ENCODE data around the gene WDR59. TPM values are rescaled to one million over a fixed set of nuclear protein-coding genes. Genes with fewer than 3 reads are reported as not detected.
A peak's percentile ranks its signal among the peaks of the same experiment; 100 is the strongest.
"Not testable (repeated sequence)": the region's sequence is repeated elsewhere in the genome, so short reads cannot be mapped to it uniquely, and the experiment has no call there.

The WDR59 gene
- total RNA-seq, 1 donor from 2014 or later, result 16.7 TPM

GRCh38 chr16:74999609-75000480 is 14.9 kb upstream of the WDR59 start:
- Histone ChIP-seq H3K4me3 (ENCODE audit: low read length in 3 of 3) (peak overlapping the region; percentile 83 to 93 (median 92)), H3K9ac (ENCODE audit: low read depth in 1 of 3, low read length in 3 of 3) (peak overlapping the region; percentile 60 to 83 (median 77)), H3K27me3 (ENCODE audit: control insufficient read depth in 3 of 3, insufficient read depth in 3 of 3, low read length in 3 of 3) (no peaks in the 10 kb centered on the region), H3K4me1 (ENCODE audit: control insufficient read depth in 3 of 3, insufficient read depth in 3 of 3, low read length in 3 of 3) (peaks cover 30 to 39% (median 33%) of the 10 kb centered on the region in 3 donors), H3K36me3 (ENCODE audit: control insufficient read depth in 3 of 3, insufficient read depth in 3 of 3, low read length in 3 of 3) (peaks cover 0 to 4% (median 0%) of the 10 kb centered on the region in 3 donors), H3K27ac (ENCODE audit: low read depth, low read length) (peak overlapping the region; percentile 72), H3K9me3 (ENCODE audit: control insufficient read depth in 3 of 3, low read length in 3 of 3) (no peaks in the 10 kb centered on the region)

- H3K9ac ChIP-seq (ENCODE audit: low read depth in 1 of 3, low read length in 3 of 3), result peak overlapping the region; percentile 60 to 83 (median 77)
These were observed 14.3 kb upstream of the WDR59 start for GRCh38 chr16:74999219-74999608.

DNA sequence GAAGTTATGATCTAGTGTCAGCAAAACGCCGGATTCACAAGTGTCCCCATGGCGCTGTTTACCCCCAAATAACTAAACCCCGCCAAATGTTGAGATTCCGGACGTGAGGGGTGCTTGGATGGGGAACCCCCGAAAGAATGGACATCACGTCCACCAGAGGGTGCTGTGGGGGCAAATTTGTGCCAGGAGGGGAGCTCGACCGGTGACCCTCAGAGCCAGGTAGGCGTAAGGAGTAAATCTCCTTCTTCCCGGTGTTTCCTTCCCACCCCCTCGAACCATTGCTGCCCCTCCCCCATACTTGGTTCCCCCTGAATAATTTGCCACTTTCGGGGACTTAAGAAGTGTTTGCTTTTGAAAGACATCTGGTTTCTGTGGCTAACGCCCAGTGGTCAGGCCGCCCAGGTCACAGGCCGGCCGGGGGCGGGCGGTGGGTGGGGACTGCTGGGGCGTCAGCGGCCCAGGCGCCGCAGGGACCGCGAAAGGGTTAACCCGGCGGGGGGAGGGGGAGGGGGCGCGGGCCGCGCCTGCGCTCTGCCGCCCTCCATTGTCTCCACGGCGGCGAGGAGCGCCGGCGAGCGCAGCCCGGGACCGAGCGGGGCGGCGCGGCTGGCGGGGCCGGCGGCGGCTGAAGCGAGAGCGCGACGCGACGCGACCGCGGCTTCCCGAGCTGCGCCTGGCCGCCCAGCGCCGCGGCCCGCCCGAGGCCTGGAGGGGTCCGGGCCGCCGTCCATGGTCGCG is 13.7 kb upstream of the WDR59 start, which contains the start of gene ZNRF1:
ZNRF1 (plus strand) TSS at position 544 of the 738 bp plus-strand sequence. CDS start 648 bp downstream, outside the sequence.
- H3K27me3 ChIP-seq (ENCODE audit: control insufficient read depth in 3 of 3, insufficient read depth in 3 of 3, low read length in 3 of 3), result no peaks in the 10 kb centered on the region
- H3K9ac ChIP-seq (ENCODE audit: low read depth in 1 of 3, low read length in 3 of 3), result peak within 1 kb of the TSS; percentile 68 to 83 (median 77)
- peak within 1 kb of the TSS; percentile 83 to 93 (median 92) for H3K4me3 ChIP-seq (ENCODE audit: low read length in 3 of 3)
- H3K36me3 ChIP-seq (ENCODE audit: control insufficient read depth in 3 of 3, insufficient read depth in 3 of 3, low read length in 3 of 3), result peaks cover 0 to 3% (median 0%) of the 10 kb centered on the region in 3 donors
- no peaks in the 10 kb centered on the region for H3K9me3 ChIP-seq (ENCODE audit: control insufficient read depth in 3 of 3, low read length in 3 of 3)
- peaks cover 30 to 34% (median 33%) of the 10 kb centered on the region in 3 donors for H3K4me1 ChIP-seq (ENCODE audit: control insufficient read depth in 3 of 3, insufficient read depth in 3 of 3, low read length in 3 of 3)
- peak within 1 kb of the TSS; percentile 77 for H3K27ac ChIP-seq (ENCODE audit: low read depth, low read length)

More at GRCh38 chr16:74999219-74999608, 14.3 kb upstream of the WDR59 start:
- H3K27me3 ChIP-seq (ENCODE audit: control insufficient read depth in 3 of 3, insufficient read depth in 3 of 3, low read length in 3 of 3), result no peaks in the 10 kb centered on the region
- H3K9me3 ChIP-seq (ENCODE audit: control insufficient read depth in 3 of 3, low read length in 3 of 3), result no peaks in the 10 kb centered on the region
- H3K36me3 ChIP-seq (ENCODE audit: control insufficient read depth in 3 of 3, insufficient read depth in 3 of 3, low read length in 3 of 3), result peaks cover 0 to 4% (median 0%) of the 10 kb centered on the region in 3 donors
- peaks cover 30 to 39% (median 33%) of the 10 kb centered on the region in 3 donors for H3K4me1 ChIP-seq (ENCODE audit: control insufficient read depth in 3 of 3, insufficient read depth in 3 of 3, low read length in 3 of 3)
- H3K4me3 ChIP-seq (ENCODE audit: low read length in 3 of 3), result peak overlapping the region; percentile 83 to 93 (median 92)
- H3K27ac ChIP-seq (ENCODE audit: low read depth, low read length), result peak overlapping the region; percentile 72

DNA sequence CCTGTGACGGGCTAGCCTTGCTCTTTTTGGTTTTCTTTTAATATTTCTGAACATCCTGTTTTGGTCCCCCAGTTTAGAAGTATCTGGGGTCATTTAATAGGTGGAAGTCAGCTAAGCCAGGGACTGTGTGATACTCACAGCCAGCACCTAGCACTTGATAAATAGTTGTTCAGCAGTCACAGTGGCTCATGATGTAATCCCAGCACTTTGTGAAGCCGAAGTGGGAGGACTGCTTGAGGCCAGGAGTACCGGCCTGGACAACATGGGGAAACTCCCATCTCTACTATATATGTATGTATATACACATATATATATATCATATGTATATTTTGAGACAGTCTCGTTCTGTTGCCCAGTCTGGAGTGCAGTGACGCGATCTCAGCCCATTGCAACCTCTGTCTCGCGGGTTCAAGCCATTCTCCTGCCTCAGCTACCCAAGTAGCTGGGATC is 12.1 kb upstream of the WDR59 start:
- Histone ChIP-seq H3K4me1 (ENCODE audit: control insufficient read depth in 3 of 3, insufficient read depth in 3 of 3, low read length in 3 of 3) (peaks cover 18 to 25% (median 23%) of the 10 kb centered on the region in 3 donors), H3K4me3 (ENCODE audit: low read length in 3 of 3) (no peak overlapping the region), H3K36me3 (ENCODE audit: control insufficient read depth in 3 of 3, insufficient read depth in 3 of 3, low read length in 3 of 3) (no peaks in the 10 kb centered on the region), H3K9me3 (ENCODE audit: control insufficient read depth in 3 of 3, low read length in 3 of 3) (no peaks in the 10 kb centered on the region), H3K27ac (ENCODE audit: low read depth, low read length) (no peak overlapping the region), H3K9ac (ENCODE audit: low read depth in 1 of 3, low read length in 3 of 3) (no peak overlapping the region), H3K27me3 (ENCODE audit: control insufficient read depth in 3 of 3, insufficient read depth in 3 of 3, low read length in 3 of 3) (no peaks in the 10 kb centered on the region)

GRCh38 chr16:74995986-74996385 is 11.1 kb upstream of the WDR59 start:
- no peaks in the 10 kb centered on the region for H3K36me3 ChIP-seq (ENCODE audit: control insufficient read depth in 3 of 3, insufficient read depth in 3 of 3, low read length in 3 of 3)
- no peaks in the 10 kb centered on the region for H3K27me3 ChIP-seq (ENCODE audit: control insufficient read depth in 3 of 3, insufficient read depth in 3 of 3, low read length in 3 of 3)
- no peaks in the 10 kb centered on the region for H3K9me3 ChIP-seq (ENCODE audit: control insufficient read depth in 3 of 3, low read length in 3 of 3)

DNA sequence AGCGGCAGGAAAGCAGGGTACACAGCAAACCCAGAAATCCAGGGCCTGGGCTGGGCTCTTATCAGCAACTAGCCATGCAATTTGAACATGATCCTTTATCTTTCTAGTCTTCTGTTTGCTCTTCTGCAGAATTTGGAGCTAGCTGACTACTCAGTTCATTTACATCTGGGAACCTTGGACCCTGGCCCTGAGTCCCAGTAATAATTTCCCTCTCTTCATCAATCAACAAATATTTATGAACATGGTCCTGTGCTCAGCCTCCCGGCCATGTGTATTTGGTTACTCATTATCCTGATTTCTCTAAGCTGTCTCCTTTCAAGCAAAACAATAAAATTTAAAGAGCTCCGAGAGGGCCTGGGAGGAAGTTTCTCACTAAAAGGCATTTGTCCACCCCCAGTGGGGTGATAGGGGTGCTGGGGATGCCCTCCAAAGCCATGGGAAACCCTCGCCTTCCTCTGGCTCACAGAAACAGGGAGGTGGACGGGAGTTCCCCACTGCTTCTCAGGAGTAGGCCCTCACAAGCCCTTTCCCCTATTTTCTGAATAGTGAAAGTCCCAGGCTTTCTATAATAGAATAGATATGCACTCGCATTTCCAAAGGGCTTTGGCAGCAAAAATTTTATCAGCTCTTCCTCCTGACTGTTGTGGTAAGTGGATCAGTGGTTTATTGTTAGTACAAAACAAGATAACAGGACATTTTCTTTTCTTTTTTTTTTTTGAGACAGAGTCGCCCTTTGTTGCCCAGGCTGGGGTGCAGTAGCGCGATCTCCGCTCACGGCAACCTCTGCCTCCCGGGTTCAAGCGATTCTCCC is 6.9 kb upstream of the WDR59 start:
- no peak overlapping the region for H3K9ac ChIP-seq (ENCODE audit: low read depth in 1 of 3, low read length in 3 of 3)
- H3K36me3 ChIP-seq (ENCODE audit: control insufficient read depth in 3 of 3, insufficient read depth in 3 of 3, low read length in 3 of 3), result no peaks in the 10 kb centered on the region
- H3K9me3 ChIP-seq (ENCODE audit: control insufficient read depth in 3 of 3, low read length in 3 of 3), result no peaks in the 10 kb centered on the region
- no peak overlapping the region for H3K27ac ChIP-seq (ENCODE audit: low read depth, low read length)
- no peaks in the 10 kb centered on the region for H3K4me1 ChIP-seq (ENCODE audit: control insufficient read depth in 3 of 3, insufficient read depth in 3 of 3, low read length in 3 of 3)
- H3K27me3 ChIP-seq (ENCODE audit: control insufficient read depth in 3 of 3, insufficient read depth in 3 of 3, low read length in 3 of 3), result no peaks in the 10 kb centered on the region
- H3K4me3 ChIP-seq (ENCODE audit: low read length in 3 of 3), result no peak overlapping the region

More at GRCh38 chr16:74995986-74996385, 11.1 kb upstream of the WDR59 start:
- Histone ChIP-seq H3K4me3 (ENCODE audit: low read length in 3 of 3) (no peak overlapping the region), H3K27ac (ENCODE audit: low read depth, low read length) (no peak overlapping the region), H3K9ac (ENCODE audit: low read depth in 1 of 3, low read length in 3 of 3) (no peak overlapping the region), H3K4me1 (ENCODE audit: control insufficient read depth in 3 of 3, insufficient read depth in 3 of 3, low read length in 3 of 3) (peaks cover 14 to 15% (median 15%) of the 10 kb centered on the region in 3 donors)

DNA sequence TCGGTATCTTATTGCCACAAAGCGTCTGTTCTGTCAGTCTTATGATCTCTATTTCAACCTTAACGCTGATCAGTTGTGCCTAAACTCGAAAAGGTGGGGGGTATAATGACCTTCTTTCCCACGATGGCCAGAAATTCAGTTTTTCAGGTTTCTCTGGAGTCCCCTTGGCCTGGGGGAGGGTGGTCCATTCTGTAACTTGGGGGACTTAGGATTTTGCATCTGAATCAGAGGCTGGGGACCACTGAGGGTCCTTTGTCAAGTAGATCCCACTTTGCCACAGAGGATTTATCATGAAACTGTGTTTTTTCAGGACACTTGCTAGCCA is 6.3 kb upstream of the WDR59 start:
- H3K9ac ChIP-seq (ENCODE audit: low read depth in 1 of 3, low read length in 3 of 3), result no peak overlapping the region
- no peak overlapping the region for H3K27ac ChIP-seq (ENCODE audit: low read depth, low read length)
- no peaks in the 10 kb centered on the region for H3K9me3 ChIP-seq (ENCODE audit: control insufficient read depth in 3 of 3, low read length in 3 of 3)
- H3K27me3 ChIP-seq (ENCODE audit: control insufficient read depth in 3 of 3, insufficient read depth in 3 of 3, low read length in 3 of 3), result no peaks in the 10 kb centered on the region
- H3K4me1 ChIP-seq (ENCODE audit: control insufficient read depth in 3 of 3, insufficient read depth in 3 of 3, low read length in 3 of 3), result no peaks in the 10 kb centered on the region
- H3K4me3 ChIP-seq (ENCODE audit: low read length in 3 of 3), result no peak overlapping the region
- H3K36me3 ChIP-seq (ENCODE audit: control insufficient read depth in 3 of 3, insufficient read depth in 3 of 3, low read length in 3 of 3), result no peaks in the 10 kb centered on the region

- Histone ChIP-seq H3K27ac (ENCODE audit: low read depth, low read length) (no peak overlapping the region), H3K36me3 (ENCODE audit: control insufficient read depth in 3 of 3, insufficient read depth in 3 of 3, low read length in 3 of 3) (no peaks in the 10 kb centered on the region), H3K9me3 (ENCODE audit: control insufficient read depth in 3 of 3, low read length in 3 of 3) (no peaks in the 10 kb centered on the region), H3K9ac (ENCODE audit: low read depth in 1 of 3, low read length in 3 of 3) (no peak overlapping the region), H3K4me1 (ENCODE audit: control insufficient read depth in 3 of 3, insufficient read depth in 3 of 3, low read length in 3 of 3) (no peaks in the 10 kb centered on the region), H3K4me3 (ENCODE audit: low read length in 3 of 3) (no peak overlapping the region), H3K27me3 (ENCODE audit: control insufficient read depth in 3 of 3, insufficient read depth in 3 of 3, low read length in 3 of 3) (no peaks in the 10 kb centered on the region)
These were observed 5.9 kb upstream of the WDR59 start for GRCh38 chr16:74990832-74991231.

DNA sequence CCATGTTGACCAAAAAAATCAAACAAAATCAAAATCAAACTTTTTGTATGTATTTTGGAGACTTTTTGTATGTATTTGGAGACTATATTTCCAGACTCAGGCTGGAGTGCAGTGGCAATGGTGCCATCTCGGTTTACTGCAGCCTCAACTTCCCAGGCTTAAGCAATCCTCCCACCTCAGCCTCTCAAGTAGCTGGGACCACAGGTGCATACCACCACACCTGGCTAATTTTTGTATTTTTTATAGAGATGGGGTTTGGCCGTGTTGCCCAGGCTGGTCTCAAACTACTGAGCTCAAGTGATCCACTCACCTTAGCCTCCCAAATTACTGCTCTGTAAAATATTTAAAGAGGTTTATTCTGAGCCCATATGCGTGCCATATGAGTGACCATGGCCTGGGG is 4.9 kb upstream of the WDR59 start:
- H3K4me3 ChIP-seq (ENCODE audit: low read length in 3 of 3); H3K4me1 ChIP-seq (ENCODE audit: control insufficient read depth in 3 of 3, insufficient read depth in 3 of 3, low read length in 3 of 3); H3K9ac ChIP-seq (ENCODE audit: low read depth in 1 of 3, low read length in 3 of 3); H3K27me3 ChIP-seq (ENCODE audit: control insufficient read depth in 3 of 3, insufficient read depth in 3 of 3, low read length in 3 of 3); H3K27ac ChIP-seq (ENCODE audit: low read depth, low read length); H3K36me3 ChIP-seq (ENCODE audit: control insufficient read depth in 3 of 3, insufficient read depth in 3 of 3, low read length in 3 of 3); H3K9me3 ChIP-seq (ENCODE audit: control insufficient read depth in 3 of 3, low read length in 3 of 3): not testable (repeated sequence)

All from skeletal muscle tissue (tissue), 4 donors.